ENCODE measurements around the gene RSRC1. TPM values are rescaled to one million over a fixed set of nuclear protein-coding genes. Genes with fewer than 3 reads are reported as not detected.
"Not testable (repeated sequence)": the region's sequence is repeated elsewhere in the genome, so short reads cannot be mapped to it uniquely, and the experiment has no call there.

Gene RSRC1
- total and polyA plus RNA-seq, 2 experiments from 2014 or later = 22.6 to 34.1 TPM

- Histone ChIP-seq H3K9me2 (replicated peaks; ENCODE audit: insufficient read depth) (no peaks in the 10 kb centered on the region), H3K36me3 (replicated peaks; ENCODE audit: insufficient read depth, low read depth) (no peaks in the 10 kb centered on the region), H3K4me1 (ENCODE audit: insufficient read depth) (no peaks in the 10 kb centered on the region), H3K9me3 (ENCODE audit: low read depth) (no peaks in the 10 kb centered on the region), H3K27ac (no peak overlapping the region), H3K4me2 (no peak overlapping the region), H4K20me1 (ENCODE audit: insufficient read depth, poor library complexity, severe bottlenecking) (no peaks in the 10 kb centered on the region), H3K27me3 (no peaks in the 10 kb centered on the region), H3K4me3 (no peak overlapping the region), H3K79me2 (no peaks in the 10 kb centered on the region), H2AFZ (no peak overlapping the region)
- no peak for TF ChIP-seq CTCF (IDR thresholded peaks at IDR 0.05; ENCODE audit: poor library complexity)
- TF ChIP-seq EZH2 (IDR thresholded peaks at IDR 0.05; ENCODE audit: borderline replicate concordance) = no peak
- TF ChIP-seq EZH2phosphoT487 (IDR thresholded peaks at IDR 0.05; ENCODE audit: low read depth, severe bottlenecking, unreplicated experiment) = no peak
- WGBS (ENCODE audit: low lambda C conversion rate, missing lambda C conversion rate) = 88% methylated on average over 2 of the region's 2 CpGs
- DNase-seq (ENCODE audit: low spot score) = no peak
Observed at GRCh38 chr3:158221426-158221825, 111.5 kb downstream of the RSRC1 start.

- no peak for TF ChIP-seq EZH2phosphoT487 (IDR thresholded peaks at IDR 0.05; ENCODE audit: low read depth, severe bottlenecking, unreplicated experiment)
- no peaks in the 10 kb centered on the region for H3K27me3 ChIP-seq
- no peak overlapping the region for H3K27ac ChIP-seq
- H3K79me2 ChIP-seq = no peaks in the 10 kb centered on the region
- H4K20me1 ChIP-seq (ENCODE audit: insufficient read depth, poor library complexity, severe bottlenecking) = no peaks in the 10 kb centered on the region
- no peak overlapping the region for H3K4me2 ChIP-seq
- H3K4me3 ChIP-seq = no peak overlapping the region
- no peaks in the 10 kb centered on the region for H3K36me3 ChIP-seq (replicated peaks; ENCODE audit: insufficient read depth, low read depth)
- H3K9me2 ChIP-seq (replicated peaks; ENCODE audit: insufficient read depth) = no peaks in the 10 kb centered on the region
- H2AFZ ChIP-seq = no peak overlapping the region
- no peaks in the 10 kb centered on the region for H3K4me1 ChIP-seq (ENCODE audit: insufficient read depth)
- no peak for DNase-seq (ENCODE audit: low spot score)
- H3K9me3 ChIP-seq (ENCODE audit: low read depth) = no peaks in the 10 kb centered on the region
Observed at GRCh38 chr3:158226429-158226828, 116.5 kb downstream of the RSRC1 start.

GRCh38 chr3:158228942-158229341 lies 119.1 kb downstream of the RSRC1 start:
- not testable (repeated sequence) for H2AFZ ChIP-seq; H3K4me2 ChIP-seq; H3K27ac ChIP-seq; DNase-seq (ENCODE audit: low spot score); H3K9me3 ChIP-seq (ENCODE audit: low read depth); H3K4me3 ChIP-seq; H3K9me2 ChIP-seq (replicated peaks; ENCODE audit: insufficient read depth); H3K36me3 ChIP-seq (replicated peaks; ENCODE audit: insufficient read depth, low read depth); H3K79me2 ChIP-seq; H3K4me1 ChIP-seq (ENCODE audit: insufficient read depth); H4K20me1 ChIP-seq (ENCODE audit: insufficient read depth, poor library complexity, severe bottlenecking); H3K27me3 ChIP-seq
- WGBS (ENCODE audit: low lambda C conversion rate, missing lambda C conversion rate) = 89% methylated on average over 10 of the region's 10 CpGs

GRCh38 chr3:158233791-158234190 lies 123.9 kb downstream of the RSRC1 start:
- Histone ChIP-seq H4K20me1 (ENCODE audit: insufficient read depth, poor library complexity, severe bottlenecking) (no peaks in the 10 kb centered on the region), H3K27me3 (no peaks in the 10 kb centered on the region), H3K27ac (no peak overlapping the region), H3K9me3 (ENCODE audit: low read depth) (no peaks in the 10 kb centered on the region), H3K36me3 (replicated peaks; ENCODE audit: insufficient read depth, low read depth) (no peaks in the 10 kb centered on the region), H3K9me2 (replicated peaks; ENCODE audit: insufficient read depth) (no peaks in the 10 kb centered on the region), H2AFZ (no peak overlapping the region), H3K79me2 (no peaks in the 10 kb centered on the region), H3K4me1 (ENCODE audit: insufficient read depth) (no peaks in the 10 kb centered on the region), H3K4me3 (no peak overlapping the region), H3K4me2 (no peak overlapping the region)
- no peak for DNase-seq (ENCODE audit: low spot score)
- no peak for TF ChIP-seq EZH2phosphoT487 (IDR thresholded peaks at IDR 0.05; ENCODE audit: low read depth, severe bottlenecking, unreplicated experiment)
- TF ChIP-seq CTCF (IDR thresholded peaks at IDR 0.05; ENCODE audit: poor library complexity) = no peak
- no peak for TF ChIP-seq EZH2 (IDR thresholded peaks at IDR 0.05; ENCODE audit: borderline replicate concordance)
- WGBS (ENCODE audit: low lambda C conversion rate, missing lambda C conversion rate) = 88% methylated on average over 1 of the region's 1 CpG

- DNase-seq (ENCODE audit: low spot score) = no peak
- no peaks in the 10 kb centered on the region for H3K9me2 ChIP-seq (replicated peaks; ENCODE audit: insufficient read depth)
- no peak for TF ChIP-seq EZH2 (IDR thresholded peaks at IDR 0.05; ENCODE audit: borderline replicate concordance)
- no peak for TF ChIP-seq EZH2phosphoT487 (IDR thresholded peaks at IDR 0.05; ENCODE audit: low read depth, severe bottlenecking, unreplicated experiment)
- TF ChIP-seq CTCF (IDR thresholded peaks at IDR 0.05; ENCODE audit: poor library complexity) = no peak
Observed at GRCh38 chr3:158244274-158244673, 134.4 kb downstream of the RSRC1 start.

More at GRCh38 chr3:158244274-158244673, 134.4 kb downstream of the RSRC1 start:
- Histone ChIP-seq H3K4me3 (no peak overlapping the region), H4K20me1 (ENCODE audit: insufficient read depth, poor library complexity, severe bottlenecking) (no peaks in the 10 kb centered on the region), H3K79me2 (no peaks in the 10 kb centered on the region), H2AFZ (no peak overlapping the region), H3K4me2 (no peak overlapping the region), H3K36me3 (replicated peaks; ENCODE audit: insufficient read depth, low read depth) (no peaks in the 10 kb centered on the region), H3K9me3 (ENCODE audit: low read depth) (no peaks in the 10 kb centered on the region), H3K4me1 (ENCODE audit: insufficient read depth) (no peaks in the 10 kb centered on the region), H3K27ac (no peak overlapping the region), H3K27me3 (no peaks in the 10 kb centered on the region)
- 96% methylated on average over 1 of the region's 1 CpG for WGBS (ENCODE audit: low lambda C conversion rate, missing lambda C conversion rate)

Measured in hepatocyte (in vitro differentiated cells).